NCI-H748 treated with DMSO at 0.1 percent for 48 hours (cell line): ENCODE results near the gene DR1.
"Not testable (repeated sequence)": the region's sequence is repeated elsewhere in the genome, so short reads cannot be mapped to it uniquely, and the experiment has no call there.

Source experiments
- DNase-seq: peaks from one replicate; lab custom pipeline; 2025; lab: John Stamatoyannopoulos, UW

Gene DR1

DNA sequence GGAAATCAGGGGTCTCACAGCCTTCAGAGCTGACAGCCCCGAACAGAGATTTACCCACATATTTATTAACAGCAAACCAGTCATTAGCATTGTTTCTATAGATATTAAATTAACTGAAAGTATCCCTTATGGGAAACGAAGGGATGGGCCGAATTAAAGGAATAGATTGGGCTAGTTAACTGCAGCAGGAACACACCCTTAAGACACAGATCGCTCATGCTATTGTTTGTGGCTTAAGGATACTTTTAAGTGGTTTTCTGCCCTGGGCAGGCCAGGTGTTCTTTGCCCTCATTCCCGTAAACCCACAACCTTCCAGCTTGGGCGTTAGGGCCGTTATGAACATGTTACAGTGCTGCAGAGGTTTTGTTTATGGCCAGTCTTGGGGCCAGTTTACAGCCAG, 40.6 kb downstream of the DR1 start:
- DNase-seq = not testable (repeated sequence)

DNA sequence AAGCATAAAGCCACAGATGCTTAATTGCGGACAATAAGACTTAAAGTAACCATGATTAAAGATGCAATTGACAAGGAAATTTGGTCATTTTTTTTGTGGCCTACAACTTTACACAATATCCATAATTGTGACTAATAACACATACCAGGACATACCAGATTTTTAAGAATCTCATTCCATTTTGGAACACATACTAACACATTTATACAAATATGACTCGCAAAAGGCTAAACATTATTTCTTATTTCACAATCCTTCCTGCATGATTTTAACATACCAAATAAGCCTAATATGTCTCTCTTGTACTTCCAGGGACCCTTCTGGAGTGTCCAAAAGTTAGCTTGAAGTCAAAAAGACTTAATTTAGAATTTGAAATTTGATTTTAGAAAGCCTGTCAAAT, 48.8 kb downstream of the DR1 start:
- DNase-seq = no peak

DNA sequence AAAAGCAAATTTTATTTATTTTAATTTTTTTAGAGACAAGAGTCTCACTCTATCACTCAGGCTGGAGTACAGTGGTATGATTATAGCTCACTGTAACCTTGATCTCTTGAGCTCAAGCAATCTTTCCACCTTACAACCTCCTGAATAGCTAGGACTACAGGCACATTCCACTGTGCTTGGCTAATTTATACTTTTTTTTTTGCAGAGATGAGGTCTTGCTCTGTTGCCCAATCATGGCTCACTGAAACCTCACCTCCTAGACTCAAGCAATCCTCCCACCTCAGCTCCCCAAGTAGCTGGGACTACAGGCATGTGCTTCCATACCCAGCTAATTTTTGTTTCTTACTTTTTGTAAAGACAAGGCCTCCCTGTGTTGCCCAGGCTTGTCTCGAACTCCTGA, 49.5 kb downstream of the DR1 start:
- no peak for DNase-seq

DNA sequence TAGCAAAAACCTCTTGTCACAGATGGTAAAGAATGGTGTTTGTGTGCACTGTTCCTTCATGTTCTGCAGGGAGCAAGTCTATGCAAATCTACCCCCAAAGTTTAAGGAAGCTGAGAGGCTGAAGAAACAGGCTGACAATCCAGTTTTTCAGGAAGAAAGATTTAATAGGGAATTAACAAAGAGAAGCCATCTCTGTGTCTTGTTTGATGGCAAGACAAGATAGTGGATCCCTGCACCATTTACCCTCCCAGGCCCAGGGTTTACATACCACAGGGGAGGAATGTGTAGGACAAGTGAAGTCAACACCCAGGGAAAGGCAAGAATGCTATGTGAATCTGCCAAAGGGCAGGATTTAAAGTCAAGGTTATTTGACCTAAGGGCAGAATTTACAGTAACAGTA, 54.1 kb downstream of the DR1 start:
- no peak for DNase-seq

DNA sequence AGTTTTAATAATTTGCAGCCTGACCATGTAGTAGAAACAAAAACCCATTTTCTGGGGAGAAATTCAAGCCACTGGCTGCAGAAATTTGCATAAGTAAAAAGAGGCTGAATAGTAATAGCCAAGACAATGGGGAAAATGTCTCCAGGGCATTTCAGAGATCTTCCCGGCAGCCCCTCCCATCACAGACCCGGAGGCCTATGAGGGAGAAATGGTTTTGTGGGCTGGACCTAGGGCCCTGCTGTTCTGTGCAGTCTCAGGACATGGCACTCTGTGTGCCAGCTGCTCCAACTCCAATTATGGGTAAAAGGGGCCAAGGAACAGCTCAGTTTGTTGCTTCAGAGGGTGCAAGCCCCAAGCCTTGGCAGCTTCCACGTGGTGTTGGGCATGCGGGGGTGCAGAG, 62.5 kb downstream of the DR1 start:
- no peak for DNase-seq

DNA sequence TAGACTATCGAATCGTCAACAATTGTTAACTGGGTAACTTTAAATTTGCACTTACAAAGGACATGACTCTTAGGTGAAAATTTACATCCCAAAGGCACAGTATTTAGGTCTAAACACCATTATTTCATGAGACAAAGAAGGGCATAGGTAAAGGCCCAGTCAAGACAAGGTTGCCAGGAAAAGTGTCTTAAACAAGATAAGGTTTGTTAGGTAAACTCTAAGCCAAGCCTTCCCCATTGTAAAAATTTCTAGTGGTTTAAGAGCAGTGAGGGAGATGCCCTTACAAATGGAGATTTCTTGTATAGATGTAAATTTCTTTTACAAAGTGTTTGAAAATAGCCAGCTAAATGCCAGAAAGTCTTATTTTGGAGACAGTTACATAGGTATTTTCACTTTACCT, 65.3 kb downstream of the DR1 start:
- no peak for DNase-seq

DNA sequence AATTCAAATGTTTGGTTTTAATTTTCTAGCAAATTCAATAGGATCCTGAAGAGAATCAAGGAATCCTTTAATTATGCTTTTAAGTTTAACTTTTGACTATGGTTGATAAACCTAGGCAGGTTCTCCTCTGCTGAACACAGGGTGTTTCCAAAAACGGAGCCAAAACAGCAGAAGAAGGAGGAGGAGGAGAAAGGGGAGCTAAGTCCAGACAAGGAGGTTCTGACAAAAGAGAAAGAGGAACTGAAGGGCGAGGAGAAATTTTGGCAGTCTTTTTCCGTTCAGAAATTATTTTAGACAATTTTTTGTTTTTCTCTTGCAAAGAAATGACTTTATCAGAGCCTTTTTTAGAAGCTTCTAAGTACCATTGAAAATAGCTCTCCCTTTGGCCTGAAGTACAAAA, 69.0 kb downstream of the DR1 start:
- no peak for DNase-seq

DNA sequence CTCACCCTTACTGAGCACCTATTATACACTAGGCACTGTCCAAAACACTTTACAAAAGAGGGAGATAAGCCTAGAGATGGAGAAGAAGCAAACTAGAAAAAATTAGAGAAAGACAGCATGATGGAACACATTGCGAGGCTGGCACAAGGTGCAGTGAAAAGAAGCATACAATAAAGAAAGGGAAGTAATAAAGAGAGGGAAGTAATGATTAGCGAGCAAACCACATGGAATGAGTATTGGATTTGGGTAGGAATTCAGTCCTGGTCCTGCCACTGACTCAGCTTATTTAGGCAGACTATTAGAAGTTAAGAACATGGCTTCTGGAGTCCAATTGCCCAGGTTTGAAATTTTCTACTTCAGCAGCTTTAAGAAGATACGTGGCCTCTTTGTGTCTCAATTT, 69.6 kb downstream of the DR1 start:
- no peak for DNase-seq

DNA sequence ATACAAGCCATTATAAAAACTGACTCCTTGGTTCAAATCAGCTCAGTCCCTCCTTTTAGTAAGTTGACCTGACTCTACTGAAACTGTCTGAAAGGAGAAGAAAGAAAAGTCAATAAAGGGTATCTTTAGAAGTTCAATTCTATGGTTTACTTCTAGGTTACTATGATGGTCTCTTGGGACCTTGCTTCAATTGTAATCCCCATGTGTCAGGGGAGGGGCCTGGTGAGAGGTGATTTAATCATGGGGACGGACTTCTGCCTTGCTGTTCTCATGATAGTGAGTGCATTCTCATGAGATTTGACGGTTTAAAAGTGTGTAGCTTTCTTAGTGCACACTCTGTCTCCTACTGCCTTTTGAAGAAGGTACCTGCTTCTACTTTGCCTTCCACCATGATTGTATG, 70.5 kb downstream of the DR1 start:
- no peak for DNase-seq
